GM18517 (cell line): ENCODE results near the gene TMED4.
A peak's percentile ranks its signal among the peaks of the same experiment; 100 is the strongest.
"Not testable (repeated sequence)": the region's sequence is repeated elsewhere in the genome, so short reads cannot be mapped to it uniquely, and the experiment has no call there.

Experiments
- ATAC-seq: cut with Tn5 transposase; IDR thresholded peaks from one replicate; pipeline ENCODE4 v1.9.1; 2021; ENCODE audit warnings: mild to moderate bottlenecking, moderate library complexity; ENCODE audit not compliant: unreplicated experiment

Gene TMED4

DNA sequence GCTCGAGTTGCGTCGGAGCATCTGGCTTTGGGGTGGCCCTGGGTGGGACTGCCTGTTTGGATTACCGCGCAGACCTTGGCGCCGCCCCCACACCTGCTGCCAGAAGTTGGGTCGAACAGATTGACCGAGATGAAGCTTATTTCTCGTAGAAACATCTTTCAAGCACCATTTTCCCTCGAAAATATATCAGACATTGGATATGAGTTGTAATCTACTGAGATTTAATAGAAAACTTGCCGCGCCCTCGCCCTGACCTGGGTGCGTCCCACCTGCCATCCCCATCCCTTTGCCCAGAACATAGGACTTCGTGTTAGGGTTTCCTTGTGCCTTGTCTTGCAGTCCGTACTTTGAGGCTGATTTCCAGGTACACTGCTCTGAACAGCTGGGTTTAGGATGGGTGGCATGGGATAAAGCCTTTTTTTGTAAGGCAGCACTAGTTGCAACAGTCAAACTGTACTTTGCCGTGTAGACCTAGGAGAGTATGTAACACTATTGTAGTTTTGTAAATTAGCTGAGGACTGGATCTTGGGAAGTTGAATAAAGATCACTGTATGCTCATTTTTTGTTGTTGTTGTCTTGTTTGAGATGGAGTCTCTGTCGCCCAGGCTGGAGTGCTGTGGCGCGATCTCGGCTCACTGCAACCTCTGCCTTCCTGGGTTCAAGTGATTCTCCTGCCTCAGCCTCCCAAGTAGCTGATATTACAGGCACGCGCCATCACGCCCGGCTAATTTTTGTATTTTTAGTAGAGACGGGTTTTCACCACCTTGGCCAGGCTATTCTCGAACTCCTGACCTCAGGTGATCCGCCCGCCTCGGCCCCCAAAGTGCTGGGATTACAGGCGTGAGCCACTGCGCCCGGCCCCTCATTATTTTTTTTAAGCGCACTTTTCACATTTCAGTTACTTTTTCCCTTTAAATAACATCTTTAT is 25.4 kb upstream of the TMED4 start:
- no peak for ATAC-seq

DNA sequence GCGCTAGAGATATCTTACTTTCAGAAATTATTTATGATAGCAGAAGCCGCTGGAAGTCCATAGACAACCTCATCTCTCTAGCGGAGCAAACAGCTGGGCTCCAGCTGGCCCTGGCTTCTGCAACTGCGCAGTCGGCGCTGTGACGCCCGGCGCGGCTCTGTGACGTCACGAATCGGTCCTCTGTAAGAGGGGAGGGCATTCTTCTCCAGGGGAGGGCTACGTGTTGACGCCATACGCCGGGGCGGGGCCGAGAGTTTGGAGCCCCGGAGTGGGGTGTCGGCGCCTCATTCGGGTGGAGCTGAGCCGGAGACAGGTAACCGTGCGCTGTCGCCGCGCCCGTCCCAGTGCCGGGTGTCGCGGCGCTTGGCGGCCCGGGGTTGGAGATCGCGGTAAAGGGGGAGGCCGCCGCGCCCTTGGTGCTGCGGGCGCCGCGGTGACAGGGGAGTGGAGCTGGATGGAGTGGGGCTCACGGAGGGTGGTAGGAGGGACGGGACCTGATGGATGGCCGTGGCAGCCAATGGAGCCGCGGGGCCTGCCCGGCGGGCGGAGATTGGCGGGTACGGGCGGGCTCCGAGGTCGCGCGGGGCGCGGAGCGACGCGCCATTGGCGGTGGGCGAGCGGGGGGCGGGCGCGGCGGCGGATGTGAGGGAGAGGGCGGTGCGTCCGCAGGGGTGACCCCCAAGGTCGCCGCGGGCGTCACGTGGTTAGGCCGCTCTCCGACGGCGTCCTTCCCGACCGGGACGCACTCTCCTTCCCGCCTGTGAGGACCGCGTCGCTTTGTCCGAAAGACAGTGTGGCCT is 24.5 kb upstream of the TMED4 start, which contains the start of gene OGDH:
TSS of gene OGDH (plus strand) at position 287 of the 800 bp plus-strand sequence. CDS start 17,717 bp downstream, outside the sequence.
- peak; percentile 93 for ATAC-seq

DNA sequence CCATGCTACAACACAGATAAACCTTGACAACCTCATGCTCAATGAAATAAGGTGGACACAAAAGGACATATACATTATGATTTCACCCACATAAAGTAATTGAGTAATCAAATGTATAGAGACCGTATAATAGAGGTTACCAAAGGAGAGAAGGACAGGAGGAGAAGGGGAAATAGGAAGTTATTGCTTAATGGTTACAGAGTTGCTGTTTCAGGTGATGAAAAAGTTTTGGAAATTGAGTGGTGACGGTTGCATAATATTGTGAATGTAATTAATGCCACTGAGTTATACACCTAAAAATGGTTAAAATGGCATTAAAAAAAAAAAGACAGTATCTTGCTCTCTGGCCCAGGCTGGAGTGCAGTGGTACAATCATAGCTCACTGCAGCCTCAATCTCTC is 22.9 kb upstream of the TMED4 start:
- no peak for ATAC-seq

GRCh38 chr7:44603193-44603592 is 21.2 kb upstream of the TMED4 start:
- no peak for ATAC-seq

DNA sequence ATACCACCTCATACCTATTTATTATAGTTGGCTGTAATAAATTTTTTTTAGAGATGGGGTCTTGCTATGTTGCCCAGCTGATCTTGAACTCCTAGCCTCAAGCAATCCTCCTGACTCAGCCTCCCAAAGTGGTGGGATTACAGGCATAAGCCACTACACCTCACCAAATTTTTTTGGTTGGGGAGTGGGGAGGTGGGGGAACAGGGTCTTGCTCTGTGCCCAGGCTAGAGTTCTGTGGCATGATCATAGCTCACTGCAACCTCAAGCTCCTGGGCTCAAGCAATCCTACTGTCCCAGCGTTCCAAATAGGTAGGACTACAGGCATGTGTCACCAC is 20.5 kb upstream of the TMED4 start:
- no peak for ATAC-seq

- ATAC-seq = no peak
Measured at GRCh38 chr7:44599222-44599621, 17.2 kb upstream of the TMED4 start.

GRCh38 chr7:44597181-44597580 is 15.2 kb upstream of the TMED4 start:
- ATAC-seq = not testable (repeated sequence)

- no peak for ATAC-seq
Measured at GRCh38 chr7:44595934-44596635, 14.1 kb upstream of the TMED4 start.

DNA sequence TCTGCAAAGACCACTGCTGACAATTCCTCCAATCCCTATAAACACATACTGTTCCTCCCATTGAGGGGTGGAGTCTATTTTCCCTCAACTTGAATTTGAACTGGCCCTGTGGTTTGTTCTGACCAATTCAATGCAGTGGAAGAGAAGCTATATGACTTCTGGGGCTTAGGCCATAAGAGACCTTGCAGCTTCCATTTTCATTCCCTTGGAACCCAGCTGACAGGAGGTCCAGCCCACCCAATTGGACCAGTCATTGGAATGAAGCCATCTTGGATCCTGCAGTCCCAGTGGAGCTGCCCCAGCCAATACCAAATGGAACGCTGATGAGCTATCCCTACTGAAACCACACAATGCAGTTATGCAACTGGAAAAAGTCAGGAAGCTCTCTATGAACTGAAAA is 8.9 kb upstream of the TMED4 start:
- no peak for ATAC-seq

GRCh38 chr7:44587843-44588711 is 6.0 kb upstream of the TMED4 start:
- ATAC-seq = peak; percentile 81

DNA sequence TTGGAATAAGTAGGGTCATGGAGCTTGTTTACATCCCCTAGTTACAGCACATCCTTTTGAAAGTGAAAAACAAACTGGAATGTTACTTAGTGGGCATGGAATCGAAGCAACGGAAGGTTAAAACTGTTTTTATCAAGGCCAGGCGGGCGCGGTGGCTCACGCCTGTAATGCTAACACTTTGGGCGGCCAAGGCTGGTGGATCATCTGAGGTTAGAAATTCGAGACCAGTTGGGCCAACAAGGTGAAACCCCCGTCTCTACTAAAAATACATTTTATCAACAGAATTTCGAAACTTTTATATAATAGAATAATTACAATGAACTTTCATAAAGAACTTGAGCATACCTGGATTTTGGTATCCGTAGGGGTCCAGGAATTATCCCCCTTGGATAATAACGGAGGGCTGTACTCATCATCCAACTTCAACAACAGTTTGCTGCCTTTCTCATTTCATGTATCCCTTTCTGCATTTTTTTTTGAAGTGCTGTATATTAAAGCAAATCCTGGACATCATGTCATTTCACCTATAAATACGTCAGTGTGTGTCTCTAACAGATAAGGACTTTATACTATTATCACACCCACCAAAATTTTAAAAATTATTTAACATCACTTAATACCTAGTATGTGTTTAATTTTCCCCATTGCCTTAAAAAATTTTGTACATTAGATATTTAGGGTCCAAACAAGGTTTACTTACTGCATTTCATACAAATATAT is 1.3 kb upstream of the TMED4 start:
- ATAC-seq = no peak

DNA sequence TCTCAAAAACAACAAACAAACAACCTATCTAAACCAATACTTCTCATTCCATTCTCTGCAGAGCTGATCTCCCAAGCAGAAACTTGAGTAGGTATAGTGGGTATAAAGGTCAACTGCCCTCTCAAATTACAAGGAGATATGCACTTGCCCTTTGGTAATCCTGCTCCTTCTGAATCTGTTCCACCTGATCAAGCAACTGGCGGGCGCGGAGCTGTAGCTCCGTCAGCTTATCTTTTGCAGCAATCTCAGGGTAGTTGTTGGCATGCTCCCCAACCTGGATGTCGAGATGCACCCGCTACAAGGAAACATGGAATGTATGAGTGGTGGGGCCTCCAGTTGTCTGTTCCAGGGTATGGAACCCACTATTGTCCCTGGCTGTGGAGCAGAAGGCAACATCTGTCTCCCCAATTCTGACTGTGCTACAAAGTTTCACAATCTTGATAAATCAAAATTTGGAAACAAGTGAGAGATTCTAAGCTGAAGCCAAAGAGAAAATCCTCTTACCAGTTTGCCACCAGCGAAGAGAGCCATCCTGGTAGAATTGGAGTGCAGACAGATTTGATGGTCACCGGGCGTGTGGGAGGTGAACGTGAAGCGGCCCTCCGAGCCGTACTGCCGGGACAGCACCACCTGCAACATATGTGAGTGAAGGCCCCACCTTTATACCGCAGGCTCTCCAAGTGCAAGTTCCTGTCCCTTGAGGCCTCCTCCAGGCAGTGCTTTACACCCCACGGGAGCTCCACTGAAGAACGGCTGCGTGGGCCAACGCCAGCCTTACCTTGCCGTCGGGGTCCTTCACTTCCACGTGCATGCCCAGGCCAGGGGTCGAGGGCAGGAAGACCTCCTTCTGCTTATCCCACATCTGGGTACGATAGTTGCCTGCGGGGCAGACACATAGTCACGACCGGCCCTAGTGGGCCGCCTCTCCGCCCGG is 819 bp downstream of the TMED4 start:
- peak; percentile 27 for ATAC-seq

DNA sequence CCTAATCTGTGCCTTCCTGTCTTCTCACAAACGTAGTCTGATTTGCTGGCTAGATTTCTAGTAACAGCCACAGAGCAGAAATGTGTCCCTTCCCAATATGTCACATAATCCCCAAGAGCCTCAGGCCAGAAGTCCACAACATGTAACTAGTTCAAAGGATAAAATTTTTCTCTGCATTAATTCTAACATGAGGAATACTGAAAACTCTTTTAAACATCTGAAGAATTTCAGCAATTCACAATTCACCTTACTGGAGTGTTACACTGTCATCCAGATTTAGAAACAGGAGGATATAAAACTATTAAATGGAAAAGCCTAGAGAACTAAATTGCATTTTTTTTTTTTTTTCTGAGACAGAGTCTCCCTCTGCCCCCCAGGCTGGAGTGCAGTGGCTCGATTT is 5.8 kb downstream of the TMED4 start:
- ATAC-seq = no peak

DNA sequence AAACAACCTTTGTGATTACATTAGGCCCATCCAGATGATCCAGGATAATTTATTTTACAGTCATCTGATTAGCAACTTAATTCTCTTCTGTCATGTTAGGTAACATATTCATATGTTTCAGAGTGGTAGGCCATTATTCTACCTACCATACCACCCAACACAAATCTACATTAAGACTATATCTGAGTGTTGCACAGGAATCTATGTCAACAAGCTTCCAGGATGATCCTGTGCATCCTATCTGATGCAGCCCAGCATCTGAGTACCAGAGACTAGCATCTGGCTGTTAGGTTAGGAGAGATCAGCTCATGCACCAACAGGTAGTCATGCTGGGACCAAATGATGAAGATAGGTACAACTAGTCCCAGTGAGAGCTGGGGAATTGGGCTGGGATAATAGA is 7.0 kb downstream of the TMED4 start:
- ATAC-seq = no peak

GRCh38 chr7:44574287-44574872 is 7.7 kb downstream of the TMED4 start:
- ATAC-seq = no peak

DNA sequence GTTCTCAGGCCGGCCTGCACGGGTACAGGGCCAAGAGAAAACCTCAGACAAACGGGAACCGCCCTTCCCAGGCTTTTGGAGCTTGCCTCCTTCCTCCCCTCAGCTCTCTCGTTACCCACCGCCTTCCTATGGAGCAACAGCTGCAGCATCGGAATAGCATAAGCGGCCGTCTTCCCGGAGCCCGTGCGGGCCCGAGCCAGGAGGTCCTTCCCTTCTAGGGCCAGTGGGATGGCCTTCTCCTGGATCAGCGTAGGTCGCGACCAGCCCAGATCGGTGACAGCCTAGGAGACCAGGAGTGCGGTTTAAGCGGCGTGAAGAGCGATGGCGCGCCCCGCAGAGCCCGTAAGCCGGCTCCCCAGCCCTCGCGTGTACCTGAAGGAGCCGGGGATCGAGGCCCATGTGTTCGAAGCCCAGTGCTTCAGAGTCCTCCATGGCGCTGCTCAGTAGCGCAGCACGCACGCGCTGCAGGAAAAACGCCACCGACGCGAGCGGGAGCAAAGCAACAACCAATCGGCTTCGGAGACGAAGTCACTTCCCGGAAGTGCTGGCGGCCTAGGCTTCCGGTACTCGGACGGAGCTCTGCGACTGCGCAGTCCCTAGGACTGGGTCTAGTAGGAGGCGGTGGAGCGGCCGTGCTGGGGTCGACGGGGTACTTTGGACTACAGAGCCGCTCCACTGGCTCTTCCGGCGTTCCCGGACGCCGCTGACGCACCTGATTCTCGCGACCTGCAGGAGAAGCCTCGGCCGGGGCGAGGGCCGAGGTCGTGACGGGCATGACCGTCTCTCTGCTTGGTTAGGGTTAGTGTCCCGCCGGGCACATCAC is 8.4 kb downstream of the TMED4 start, which contains the start of gene DDX56:
TSS of gene DDX56 (minus strand) at position 445 of the 823 bp plus-strand sequence. CDS start at position 432, 13 bp downstream.
- ATAC-seq = peak; percentile 93

DNA sequence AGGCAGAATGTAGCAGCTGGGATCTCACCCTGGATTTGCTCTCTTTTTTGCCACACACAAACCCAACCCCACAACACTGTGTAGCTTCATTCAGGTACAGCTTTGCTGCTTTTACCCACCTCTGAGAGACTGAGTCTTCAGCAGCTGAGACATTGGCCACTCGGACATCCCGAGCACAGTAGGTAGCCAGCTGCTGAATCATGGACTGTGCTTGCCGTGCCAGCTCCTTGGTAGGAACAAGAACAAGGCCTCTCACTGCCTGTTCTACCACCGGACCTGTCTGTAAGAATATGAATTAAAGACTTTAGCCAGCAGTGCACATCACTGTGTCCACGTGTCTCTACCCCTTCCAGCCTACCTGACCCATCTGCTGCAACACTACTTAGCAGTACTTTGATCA is 9.3 kb downstream of the TMED4 start:
- ATAC-seq = no peak
